ENCODE results near the gene DYSF.

- TF ChIP-seq CTCF (IDR thresholded peaks at IDR 0.05) (no peak), EP300 (IDR thresholded peaks at IDR 0.05) (no peak)
Observed at GRCh38 chr2:71568103-71568502, 114.7 kb downstream of the DYSF start.
